Mesothelial cell of epicardium (in vitro differentiated cells): Measurements from ENCODE around the gene SPANXN2. TPM values are rescaled to one million over a fixed set of nuclear protein-coding genes. Genes with fewer than 3 reads are reported as not detected.
A peak's percentile ranks its signal among the peaks of the same experiment; 100 is the strongest.

Experiments used
- DNase-seq, 2 experiments: peaks; one replicate each; pipeline ENCODE4 v3.0.0; 2021; ENCODE audit warnings: low spot score in 2 of 2; ENCODE audit not compliant: unreplicated experiment in 2 of 2
- H3K27ac Mint-ChIP-seq: 2 replicates; pipeline ENCODE4 v1.8.0; 2021; ENCODE audit warnings: mixed read lengths
- H3K27me3 Mint-ChIP-seq: 2 replicates; pipeline ENCODE4 v1.8.0; 2021; ENCODE audit warnings: low read depth, mixed read lengths
- H3K36me3 Mint-ChIP-seq: 2 replicates; pipeline ENCODE4 v1.8.0; 2021; ENCODE audit warnings: mixed read lengths
- H3K4me1 Mint-ChIP-seq: 2 replicates; pipeline ENCODE4 v1.8.0; 2021; ENCODE audit warnings: mixed read lengths
- H3K4me3 Mint-ChIP-seq: 2 replicates; pipeline ENCODE4 v1.8.0; 2021; ENCODE audit warnings: mild to moderate bottlenecking, moderate library complexity, mixed read lengths
- H3K9me3 Mint-ChIP-seq: 2 replicates; pipeline ENCODE4 v1.8.0; 2021; ENCODE audit warnings: mixed read lengths
- total RNA-seq: library from RNA; stranded (reverse); gene quantifications from 3 replicates; pipeline ENCODE4 v1.2.1, GENCODE V29; 2021
- TF ChIP-seq, protein P1 (sequence below): fragments of 200-600 bp; sonication (generic); IDR thresholded peaks from one replicate; pipeline ENCODE4 v1.5.0; 2021; ENCODE audit warnings: antibody characterized with exemption; ENCODE audit not compliant: unreplicated experiment

The SPANXN2 gene
- total RNA-seq, 1 donor from 2014 or later: not detected

DNA sequence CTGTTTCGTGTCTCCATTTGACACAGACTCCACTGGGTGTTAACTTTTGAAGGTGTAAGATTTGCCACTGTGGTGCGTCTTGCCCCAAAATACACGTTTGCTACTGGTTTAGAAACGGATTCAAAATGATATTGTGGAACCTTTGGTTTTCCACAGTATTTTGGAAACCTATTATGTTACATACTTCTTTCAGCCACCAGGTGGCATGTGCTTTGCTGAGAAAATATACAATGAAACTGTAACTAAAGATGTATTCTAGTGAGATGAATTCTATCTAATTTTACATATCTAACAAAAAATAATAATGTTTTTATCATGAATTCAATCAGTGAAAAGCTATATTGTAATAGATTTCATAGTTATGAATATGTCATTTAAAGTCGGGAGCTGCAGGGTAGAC, 56.2 kb downstream of the SPANXN2 start:
- DNase-seq: no peak
- TF ChIP-seq, protein P1, sequence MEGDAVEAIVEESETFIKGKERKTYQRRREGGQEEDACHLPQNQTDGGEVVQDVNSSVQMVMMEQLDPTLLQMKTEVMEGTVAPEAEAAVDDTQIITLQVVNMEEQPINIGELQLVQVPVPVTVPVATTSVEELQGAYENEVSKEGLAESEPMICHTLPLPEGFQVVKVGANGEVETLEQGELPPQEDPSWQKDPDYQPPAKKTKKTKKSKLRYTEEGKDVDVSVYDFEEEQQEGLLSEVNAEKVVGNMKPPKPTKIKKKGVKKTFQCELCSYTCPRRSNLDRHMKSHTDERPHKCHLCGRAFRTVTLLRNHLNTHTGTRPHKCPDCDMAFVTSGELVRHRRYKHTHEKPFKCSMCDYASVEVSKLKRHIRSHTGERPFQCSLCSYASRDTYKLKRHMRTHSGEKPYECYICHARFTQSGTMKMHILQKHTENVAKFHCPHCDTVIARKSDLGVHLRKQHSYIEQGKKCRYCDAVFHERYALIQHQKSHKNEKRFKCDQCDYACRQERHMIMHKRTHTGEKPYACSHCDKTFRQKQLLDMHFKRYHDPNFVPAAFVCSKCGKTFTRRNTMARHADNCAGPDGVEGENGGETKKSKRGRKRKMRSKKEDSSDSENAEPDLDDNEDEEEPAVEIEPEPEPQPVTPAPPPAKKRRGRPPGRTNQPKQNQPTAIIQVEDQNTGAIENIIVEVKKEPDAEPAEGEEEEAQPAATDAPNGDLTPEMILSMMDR: peak; percentile 93
- no peaks in the 10 kb centered on the region for H3K4me1 Mint-ChIP-seq
- H3K9me3 Mint-ChIP-seq: peaks cover 19% of the 10 kb centered on the region
- H3K36me3 Mint-ChIP-seq: no peaks in the 10 kb centered on the region
- H3K27me3 Mint-ChIP-seq: peaks cover 2% of the 10 kb centered on the region
- H3K4me3 Mint-ChIP-seq: no peak overlapping the region
- no peak overlapping the region for H3K27ac Mint-ChIP-seq

DNA sequence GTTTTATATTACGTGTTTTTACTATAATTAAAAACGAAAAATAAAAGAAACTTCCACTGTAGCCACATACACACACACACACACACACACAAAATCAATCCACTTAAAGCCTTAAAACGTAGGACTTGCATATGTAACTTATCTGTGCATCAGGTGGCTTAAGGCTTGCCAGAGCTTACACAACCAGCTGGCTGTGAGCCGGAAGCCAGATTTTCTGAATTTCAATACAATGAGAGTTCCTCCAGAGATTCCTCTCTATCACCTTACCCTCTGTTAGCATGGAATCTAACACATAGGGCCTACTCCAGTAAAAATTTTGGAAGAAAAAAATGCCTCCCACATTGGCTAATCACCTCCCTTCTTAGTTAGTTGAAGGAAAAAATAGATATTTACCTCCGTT, 56.8 kb downstream of the SPANXN2 start:
- Mint-ChIP-seq H3K27me3 (no peaks in the 10 kb centered on the region), H3K9me3 (peaks cover 19% of the 10 kb centered on the region), H3K4me1 (no peaks in the 10 kb centered on the region), H3K36me3 (no peaks in the 10 kb centered on the region), H3K4me3 (no peak overlapping the region), H3K27ac (no peak overlapping the region)
- TF ChIP-seq, protein P1: no peak
- no peak for DNase-seq

Other genes with a start within 250 kb of the SPANXN2 start
- gene SPANXN3, start 203.3 kb downstream of the SPANXN2 start, total RNA-seq: not detected in 3 replicates
- 1.5 to 2.1 TPM (median 1.6 TPM) in 3 replicates for gene SLITRK4, start 84.7 kb downstream of the SPANXN2 start, total RNA-seq
- 0.18 to 0.22 TPM in 2 of 3 replicates, not detected in the other for gene UBE2NL, start 163.3 kb upstream of the SPANXN2 start, total RNA-seq